ENCODE data around the gene CXCL16.

GRCh38 chr17:4788159-4788806 lies 48.6 kb upstream of the CXCL16 start:
- TF ChIP-seq CTCF (conservative IDR thresholded peaks at IDR 0.05 in 1 of 2, IDR thresholded peaks at IDR 0.05 in 1 of 2; ENCODE audit: low read depth in 1 of 2, low read length in 2 of 2) (no peak), EZH2 (IDR thresholded peaks at IDR 0.05; ENCODE audit: low read length, missing control alignments) (no peak)

All from fibroblast of lung (primary cell).